GM19240 (cell line): Measurements from ENCODE around the gene IQCE.
"Not testable (repeated sequence)": the region's sequence is repeated elsewhere in the genome, so short reads cannot be mapped to it uniquely, and the experiment has no call there.

ENCODE experiments used
- DNase-seq: peaks from one replicate; pipeline ENCODE4 v3.0.0; 2011; ENCODE audit warnings: low spot score; ENCODE audit not compliant: insufficient read length

IQCE gene

GRCh38 chr7:2532199-2532772 is 26.5 kb upstream of the IQCE start:
- DNase-seq = not testable (repeated sequence)

GRCh38 chr7:2532816-2533215 is 26.0 kb upstream of the IQCE start:
- DNase-seq = not testable (repeated sequence)

- DNase-seq = not testable (repeated sequence)
These were observed 25.2 kb upstream of the IQCE start for GRCh38 chr7:2533566-2533965.

GRCh38 chr7:2534214-2534613 is 24.6 kb upstream of the IQCE start:
- DNase-seq = not testable (repeated sequence)

DNA sequence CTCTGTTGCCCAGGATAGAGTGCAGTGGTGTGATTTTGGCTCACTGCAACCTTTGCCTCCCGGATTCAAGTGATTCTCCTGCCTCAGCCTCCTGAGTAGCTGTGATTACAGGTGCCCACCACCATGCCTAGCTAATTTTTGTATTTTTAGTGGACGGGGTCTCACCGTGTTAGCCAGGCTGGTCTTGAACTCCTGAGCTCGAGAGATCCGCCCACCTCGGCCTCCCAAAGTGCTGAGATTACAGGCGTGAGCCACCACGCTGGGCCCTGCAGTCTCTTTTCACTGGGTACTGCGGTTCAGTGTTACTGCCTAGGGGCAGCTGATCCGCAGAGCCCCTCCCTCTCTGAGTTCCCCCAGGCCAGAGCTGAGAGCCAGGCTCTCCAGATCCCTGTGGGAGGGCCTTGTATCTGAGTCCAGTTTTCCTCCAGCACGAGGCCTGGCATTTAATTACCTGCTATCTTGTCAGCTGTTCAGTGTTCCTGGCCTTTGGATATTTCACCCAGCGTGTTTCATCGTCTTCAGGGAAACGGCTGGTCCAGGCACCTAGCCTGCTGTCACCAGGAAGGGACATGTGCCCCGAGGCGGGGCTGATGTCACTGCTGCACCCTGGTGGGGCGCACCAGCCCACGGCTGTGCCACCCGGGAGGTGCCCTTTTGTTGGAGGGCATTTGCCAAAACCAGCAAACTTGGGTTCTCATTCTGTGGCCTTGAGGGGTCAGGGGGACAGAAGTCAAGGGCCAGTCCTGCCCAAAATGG is 22.7 kb upstream of the IQCE start:
- not testable (repeated sequence) for DNase-seq

DNA sequence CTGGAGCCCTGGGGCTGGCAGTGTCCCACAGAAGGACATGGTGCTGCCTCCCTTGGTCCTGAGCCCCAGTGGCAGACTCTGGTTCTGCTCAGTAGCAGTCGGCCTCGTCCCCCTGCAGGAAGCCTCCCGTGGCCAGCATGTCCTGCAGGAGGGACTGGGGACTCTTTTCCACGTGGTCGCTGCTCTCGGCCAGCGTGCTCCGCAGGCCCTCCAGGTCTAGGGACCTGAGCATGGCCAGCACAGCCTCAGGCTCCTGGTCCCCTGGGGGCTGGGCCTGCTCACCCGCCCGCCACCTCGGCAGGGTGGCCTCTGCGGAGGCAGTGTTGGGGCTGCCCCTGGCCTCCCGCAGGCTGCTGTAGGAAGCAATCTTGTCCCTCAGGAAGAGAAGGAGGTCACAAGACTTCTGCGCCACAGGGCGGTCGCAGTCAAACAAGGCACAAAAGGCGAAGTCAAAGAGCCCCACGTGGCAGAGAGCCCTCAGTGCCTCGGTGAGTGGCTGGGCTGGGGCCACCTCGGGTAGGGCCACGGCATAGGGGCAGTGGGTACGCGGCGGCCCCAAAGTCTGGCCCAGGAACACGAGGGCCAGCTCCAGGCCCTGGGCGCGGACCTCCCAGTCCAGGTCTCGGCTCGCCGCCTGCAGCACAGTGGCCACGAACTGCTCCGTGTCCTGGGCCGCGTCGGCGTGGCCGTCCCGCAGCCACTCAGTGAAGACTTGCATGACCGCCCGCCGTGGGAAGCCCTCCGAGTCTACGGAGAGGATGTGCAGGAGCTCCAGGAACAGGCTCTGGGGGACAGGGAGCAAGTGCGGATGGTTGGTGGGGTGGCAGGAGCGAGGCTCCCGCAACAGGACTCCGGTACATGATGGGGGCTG is 20.6 kb upstream of the IQCE start:
- no peak for DNase-seq

GRCh38 chr7:2539031-2539911 is 19.5 kb upstream of the IQCE start:
- peak; percentile 0 for DNase-seq

DNA sequence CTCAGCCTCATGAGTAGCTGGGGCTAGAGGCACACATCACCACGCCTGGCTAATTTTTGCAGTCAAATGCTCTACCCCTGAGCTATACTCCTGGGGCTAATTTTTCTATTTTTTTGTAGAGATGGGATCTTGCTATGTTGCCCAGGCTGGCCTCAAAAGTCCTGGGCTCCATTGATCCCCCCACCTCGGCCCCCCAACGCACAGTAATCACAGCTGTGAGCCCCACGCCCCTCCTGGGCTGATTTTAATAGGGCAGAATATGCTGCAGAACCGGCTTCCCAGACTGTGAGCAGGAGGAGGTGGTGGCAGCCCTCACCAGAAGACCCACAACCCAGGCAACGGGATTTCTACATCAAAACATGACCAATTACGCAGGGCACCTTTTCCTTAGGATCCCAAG is 18.6 kb upstream of the IQCE start:
- no peak for DNase-seq

DNA sequence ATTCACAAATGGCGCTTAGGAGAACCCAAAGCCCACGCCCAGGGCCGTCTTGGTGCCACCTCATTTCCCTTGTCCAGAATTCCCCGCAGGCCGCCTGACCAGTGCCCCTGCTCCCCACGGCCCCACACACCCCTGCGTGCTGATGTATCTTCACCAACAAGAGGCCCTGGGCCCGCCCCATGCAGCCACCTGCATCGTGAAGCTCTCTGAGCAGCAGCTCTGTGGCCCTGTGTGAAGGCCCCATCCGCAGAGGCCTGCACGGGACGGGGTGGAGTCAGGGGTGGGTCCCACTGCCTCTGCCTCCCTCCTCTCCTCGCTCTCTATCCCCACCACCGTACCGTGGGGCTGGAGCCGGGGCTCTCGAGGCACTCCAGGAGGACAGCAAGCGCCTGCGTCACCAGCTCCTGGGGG is 18.1 kb upstream of the IQCE start:
- no peak for DNase-seq

DNA sequence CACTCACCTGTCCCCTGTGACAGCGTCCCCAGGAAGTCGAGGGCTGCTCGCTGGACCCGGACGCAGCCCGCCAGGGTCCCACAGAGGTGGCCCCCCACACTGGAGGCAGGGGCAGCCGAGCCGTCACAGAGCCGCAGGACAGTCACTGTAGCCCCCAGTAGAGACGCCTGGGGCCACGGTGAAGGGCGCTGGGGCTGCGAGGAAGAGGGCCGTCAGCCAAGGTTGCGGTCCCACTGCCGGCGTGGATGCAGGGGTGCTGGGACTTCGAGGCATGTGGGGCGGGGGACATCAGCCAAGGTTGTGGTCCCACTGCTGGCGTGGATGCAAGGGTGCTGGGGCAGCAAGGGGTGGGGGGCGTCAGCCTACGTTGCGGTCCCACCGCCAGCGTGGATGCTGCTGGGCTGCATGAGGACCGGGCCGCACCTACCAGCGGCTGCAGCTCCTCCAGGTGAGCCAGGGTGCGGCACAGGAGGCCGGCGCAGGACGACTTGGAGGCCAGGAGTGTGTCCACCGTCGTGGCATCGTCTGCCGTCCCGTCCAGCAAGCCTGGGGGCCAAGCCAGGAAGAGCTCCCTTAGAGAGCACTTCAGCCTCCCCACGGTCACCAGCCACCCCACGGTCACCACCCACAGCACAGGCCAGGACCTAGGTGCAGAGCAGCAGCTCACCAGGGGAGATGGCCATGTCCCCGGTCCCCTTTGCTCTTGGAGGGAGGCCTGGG is 17.3 kb upstream of the IQCE start:
- DNase-seq = no peak

DNA sequence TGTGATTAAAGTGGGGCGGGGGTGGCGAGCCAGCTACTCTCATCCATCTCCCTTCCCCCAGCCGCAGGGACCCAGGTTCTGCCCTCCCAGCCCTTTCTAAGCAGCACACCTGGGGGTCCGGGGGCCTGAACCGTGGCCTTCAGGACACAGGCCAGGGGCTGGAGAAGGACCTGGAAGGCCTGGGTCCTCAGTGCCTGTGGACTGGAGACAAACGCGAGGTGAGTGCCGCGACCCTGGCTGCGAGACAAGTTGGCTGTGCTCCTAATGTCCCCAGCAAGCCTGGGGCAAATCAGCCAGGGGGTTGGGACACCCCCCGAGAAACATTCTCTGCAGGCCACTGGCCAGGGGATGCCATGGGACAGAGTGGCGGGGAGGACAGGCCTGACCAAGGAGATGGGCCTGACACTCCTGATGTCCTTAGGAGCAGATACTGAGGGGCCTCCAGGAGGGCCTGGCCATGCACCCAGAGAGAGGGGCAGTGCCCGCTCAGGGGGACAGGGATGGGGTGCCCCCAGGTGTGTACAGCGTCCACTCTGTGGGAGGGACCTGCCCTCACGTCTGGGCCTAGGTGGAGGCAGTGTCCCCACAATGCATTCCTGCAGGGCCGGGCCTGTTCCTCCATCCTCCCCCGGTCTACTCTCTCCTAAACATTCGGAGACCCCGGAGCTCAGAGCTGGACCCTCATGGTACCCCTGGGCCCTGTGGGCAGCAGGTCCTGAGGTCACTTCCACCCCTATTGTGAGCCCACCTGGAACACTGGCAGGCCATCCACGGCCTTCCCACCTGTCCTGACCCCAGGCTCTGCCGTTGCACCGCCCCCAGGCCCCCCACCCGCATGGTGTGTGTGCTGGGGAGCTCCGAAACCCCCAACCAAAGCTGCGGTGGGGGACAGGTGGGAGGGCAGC is 16.5 kb upstream of the IQCE start:
- no peak for DNase-seq

- DNase-seq = no peak
These were observed 15.6 kb upstream of the IQCE start for GRCh38 chr7:2542916-2543871.

DNA sequence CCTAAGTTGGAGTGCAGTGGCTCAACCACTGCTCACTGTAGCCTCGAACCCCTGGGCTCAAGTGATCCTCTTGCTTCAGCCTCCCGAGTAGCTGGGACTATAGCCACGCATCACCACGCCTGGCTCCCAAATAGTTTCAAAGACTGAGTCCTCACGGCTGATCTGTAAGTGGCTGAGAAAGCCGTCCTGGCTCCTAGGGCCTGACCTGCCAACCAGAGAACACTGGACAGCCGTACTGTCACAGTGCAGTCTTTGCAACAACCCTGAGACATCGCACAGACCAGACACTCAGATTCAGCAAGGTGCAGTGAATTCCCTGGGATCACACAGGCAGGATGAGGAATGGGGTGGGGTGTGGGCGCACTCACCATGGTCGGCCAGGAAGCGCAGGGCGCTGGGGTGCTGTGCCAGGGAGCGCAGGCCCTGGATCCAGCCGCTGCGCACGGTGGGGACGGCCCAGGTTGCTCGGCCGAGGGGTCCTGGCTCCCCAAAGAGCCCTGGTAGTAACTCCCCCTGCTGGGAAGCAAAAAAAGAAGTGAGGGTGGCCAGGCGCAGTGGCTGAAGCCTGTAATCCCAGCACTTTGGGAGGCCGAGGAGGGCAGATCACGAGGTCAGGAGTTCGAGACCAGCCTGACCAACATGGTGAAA is 14.1 kb upstream of the IQCE start:
- DNase-seq = no peak

GRCh38 chr7:2545746-2546425 is 12.9 kb upstream of the IQCE start:
- DNase-seq = no peak

DNA sequence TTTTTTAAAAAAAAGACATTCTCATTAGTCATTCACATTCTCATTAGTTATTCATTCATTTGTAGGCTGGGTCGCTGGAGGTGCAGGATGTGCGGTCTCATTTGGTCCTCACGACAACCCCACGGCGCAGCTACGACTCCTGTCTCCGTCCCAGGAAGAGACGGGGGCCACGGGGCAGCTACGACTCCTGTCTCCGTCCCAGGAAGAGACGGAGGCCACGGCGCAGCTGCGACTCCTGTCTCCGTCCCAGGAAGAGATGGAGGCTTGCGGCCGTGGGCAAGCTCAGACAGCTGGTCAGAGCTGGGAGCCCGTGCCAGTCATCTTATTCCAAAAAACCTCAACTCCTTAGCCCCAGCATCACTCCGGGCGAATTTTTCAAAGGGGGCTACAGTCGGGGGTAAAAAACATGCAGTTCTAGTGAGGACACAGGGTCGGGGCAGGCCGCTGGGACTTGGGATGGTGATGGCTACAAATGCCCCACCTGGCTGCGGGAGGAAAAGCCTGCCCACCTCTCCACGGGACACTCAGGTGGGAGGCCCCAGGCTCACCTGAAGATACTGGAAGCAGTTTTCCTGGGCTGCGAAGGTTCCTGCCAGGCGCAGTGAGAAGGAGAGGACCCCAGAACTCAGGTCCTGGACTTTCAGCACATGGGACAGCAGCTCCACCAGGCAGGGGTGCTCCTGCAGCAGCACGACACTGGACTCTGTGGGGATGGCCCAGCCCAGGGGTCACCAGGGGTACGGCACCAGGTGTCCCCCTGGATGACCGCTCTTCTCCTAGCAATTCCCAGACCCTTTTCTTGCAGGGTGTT is 11.8 kb upstream of the IQCE start:
- DNase-seq = no peak

DNA sequence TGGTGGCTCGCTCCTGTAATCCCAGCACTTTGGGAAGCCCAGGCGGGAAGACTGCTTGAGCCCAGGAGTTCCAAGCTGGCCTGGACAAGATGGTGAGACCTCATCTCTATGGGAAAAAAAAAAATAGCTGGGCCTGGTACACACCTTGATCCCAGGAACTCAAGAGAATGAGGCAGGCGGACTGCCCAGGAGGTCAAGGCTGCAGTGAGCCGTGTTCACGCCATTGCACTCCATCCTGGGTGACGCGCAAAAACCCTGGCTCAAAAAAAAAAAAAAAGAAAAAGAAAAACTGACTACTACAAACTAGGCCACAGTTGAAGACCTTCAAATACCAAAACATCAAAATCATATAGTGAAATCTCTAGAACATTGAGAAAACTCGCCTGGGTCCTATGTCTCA is 7.4 kb upstream of the IQCE start:
- DNase-seq = no peak
